ENCODE measurements around the gene EYS. TPM values are rescaled to one million over a fixed set of nuclear protein-coding genes. Genes with fewer than 3 reads are reported as not detected.

Gene EYS
- total RNA-seq, 1 experiment from 2014 or later, result not detected

GRCh38 chr6:64507661-64508060 lies 1199.4 kb downstream of the EYS start:
- H4K91ac ChIP-seq (ENCODE audit: insufficient read length, low read depth, low read length), result no peak overlapping the region
- no peak overlapping the region for H4K8ac ChIP-seq (replicated peaks; ENCODE audit: insufficient read length, low read depth, low read length)
- H3K23me2 ChIP-seq (ENCODE audit: insufficient read length, low read depth, low read length, poor library complexity, severe bottlenecking), result no peaks in the 10 kb centered on the region
- Mint-ChIP-seq H3K4me1 (peaks cover 5 to 7% of the 10 kb centered on the region in 2 experiments; a peak in 3 of 4 replicates), H3K27me3 (ENCODE audit: low read depth) (no peaks in the 10 kb centered on the region), H3K4me3 (no peak overlapping the region), H3K36me3 (ENCODE audit: insufficient read depth in 1 of 3, low read depth in 3 of 3) (no peaks in the 10 kb centered on the region), H3K27ac (no peak overlapping the region), H3K9me3 (no peaks in the 10 kb centered on the region)
- no peak overlapping the region for H3K27ac ChIP-seq (ENCODE audit: insufficient read length, low read depth, low read length)
- WGBS (ENCODE audit: extremely low coverage, insufficient read length, low lambda C conversion rate), result no CpG with 5 or more reads among the region's 3 CpGs
- H3K79me1 ChIP-seq (ENCODE audit: insufficient read depth, low read depth, low read length, poor library complexity, severe bottlenecking), result no peaks in the 10 kb centered on the region
- H3K9me3 ChIP-seq (ENCODE audit: control insufficient read depth, low read depth, low read length), result no peaks in the 10 kb centered on the region
- no peak overlapping the region for H3K56ac ChIP-seq (ENCODE audit: insufficient read length, low read depth, low read length)
- H3K4ac ChIP-seq (ENCODE audit: low read depth, low read length), result no peak overlapping the region
- H3T11ph ChIP-seq (ENCODE audit: low read length), result no peak overlapping the region
- TF ChIP-seq, protein P1, sequence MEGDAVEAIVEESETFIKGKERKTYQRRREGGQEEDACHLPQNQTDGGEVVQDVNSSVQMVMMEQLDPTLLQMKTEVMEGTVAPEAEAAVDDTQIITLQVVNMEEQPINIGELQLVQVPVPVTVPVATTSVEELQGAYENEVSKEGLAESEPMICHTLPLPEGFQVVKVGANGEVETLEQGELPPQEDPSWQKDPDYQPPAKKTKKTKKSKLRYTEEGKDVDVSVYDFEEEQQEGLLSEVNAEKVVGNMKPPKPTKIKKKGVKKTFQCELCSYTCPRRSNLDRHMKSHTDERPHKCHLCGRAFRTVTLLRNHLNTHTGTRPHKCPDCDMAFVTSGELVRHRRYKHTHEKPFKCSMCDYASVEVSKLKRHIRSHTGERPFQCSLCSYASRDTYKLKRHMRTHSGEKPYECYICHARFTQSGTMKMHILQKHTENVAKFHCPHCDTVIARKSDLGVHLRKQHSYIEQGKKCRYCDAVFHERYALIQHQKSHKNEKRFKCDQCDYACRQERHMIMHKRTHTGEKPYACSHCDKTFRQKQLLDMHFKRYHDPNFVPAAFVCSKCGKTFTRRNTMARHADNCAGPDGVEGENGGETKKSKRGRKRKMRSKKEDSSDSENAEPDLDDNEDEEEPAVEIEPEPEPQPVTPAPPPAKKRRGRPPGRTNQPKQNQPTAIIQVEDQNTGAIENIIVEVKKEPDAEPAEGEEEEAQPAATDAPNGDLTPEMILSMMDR (conservative IDR thresholded peaks at IDR 0.05), result no peak
- no peak overlapping the region for H2AK5ac ChIP-seq (ENCODE audit: insufficient read length, low read length)
- DNase-seq, result no peak
- H3K18ac ChIP-seq (ENCODE audit: insufficient read length, low read depth, low read length), result no peak overlapping the region
- no peak overlapping the region for H2BK12ac ChIP-seq (ENCODE audit: insufficient read length, low read depth, low read length)
- H2BK20ac ChIP-seq (ENCODE audit: low read depth, low read length, poor library complexity, severe bottlenecking), result no peak overlapping the region
- H2BK5ac ChIP-seq (ENCODE audit: insufficient read length, low read length), result no peak overlapping the region
- no peaks in the 10 kb centered on the region for H4K20me1 ChIP-seq (ENCODE audit: control insufficient read depth, insufficient read depth, insufficient read length)
- no peak overlapping the region for H2BK120ac ChIP-seq (ENCODE audit: low read depth, low read length, poor library complexity, severe bottlenecking)
- no peak overlapping the region for H4K5ac ChIP-seq (ENCODE audit: insufficient read length, low read depth, low read length)
- no peaks in the 10 kb centered on the region for H3K4me1 ChIP-seq (ENCODE audit: insufficient read depth, low read length)
- H3K79me2 ChIP-seq (ENCODE audit: insufficient read depth, low read length), result no peaks in the 10 kb centered on the region
- no peak overlapping the region for H3K14ac ChIP-seq (ENCODE audit: insufficient read depth, low read length)
- H2BK15ac ChIP-seq (ENCODE audit: low read depth, low read length), result no peak overlapping the region
- no peak overlapping the region for H2AFZ ChIP-seq (ENCODE audit: low read length)
- no peak overlapping the region for H3K4me2 ChIP-seq (ENCODE audit: insufficient read depth, insufficient read length, low read length)
- H3K27me3 ChIP-seq (ENCODE audit: insufficient read depth, low read length), result no peaks in the 10 kb centered on the region
- no peak overlapping the region for H3K9ac ChIP-seq (ENCODE audit: extremely low read depth, insufficient read length, low read length)
- H3K23ac ChIP-seq (ENCODE audit: insufficient read length, low read depth, low read length), result no peak overlapping the region
